Measurements from ENCODE around the gene JAGN1.
"Not testable (repeated sequence)": the region's sequence is repeated elsewhere in the genome, so short reads cannot be mapped to it uniquely, and the experiment has no call there.

Gene JAGN1

GRCh38 chr3:9928158-9928557 is 37.7 kb downstream of the JAGN1 start:
- no peak for DNase-seq

GRCh38 chr3:9930804-9931418 is 40.5 kb downstream of the JAGN1 start:
- DNase-seq, result no peak

GRCh38 chr3:9932535-9932842 is 42.1 kb downstream of the JAGN1 start:
- DNase-seq, result no peak

- DNase-seq, result peak; percentile 87 to 90
These were observed 42.6 kb downstream of the JAGN1 start for GRCh38 chr3:9932843-9933560.

GRCh38 chr3:9933561-9934234 is 43.3 kb downstream of the JAGN1 start, which contains the start of gene CRELD1:
Gene CRELD1, plus strand, starts transcription at chr3:9933834. Its CDS starts 605 bp downstream, at chr3:9934439.
- peak; percentile 96 to 97 for DNase-seq

- peak in 1 of 2 experiments; percentile 38 for DNase-seq
These were observed 43.8 kb downstream of the JAGN1 start for GRCh38 chr3:9934235-9934621.

- no peak for DNase-seq
These were observed 44.6 kb downstream of the JAGN1 start for GRCh38 chr3:9934993-9935392.

- no peak for DNase-seq
These were observed 45.6 kb downstream of the JAGN1 start for GRCh38 chr3:9935966-9936510.

GRCh38 chr3:9937486-9938238 is 47.3 kb downstream of the JAGN1 start:
- no peak for DNase-seq

GRCh38 chr3:9938966-9939365 is 48.6 kb downstream of the JAGN1 start:
- no peak for DNase-seq

- DNase-seq, result not testable (repeated sequence)
These were observed 49.5 kb downstream of the JAGN1 start for GRCh38 chr3:9939906-9940305.

- no peak for DNase-seq
These were observed 50.3 kb downstream of the JAGN1 start for GRCh38 chr3:9940746-9941145.

- DNase-seq, result no peak
These were observed 51.8 kb downstream of the JAGN1 start for GRCh38 chr3:9942164-9942563.

GRCh38 chr3:9942934-9943690 is 52.7 kb downstream of the JAGN1 start:
- DNase-seq, result no peak
